KG1 (cell line): ENCODE measurements around the gene FCMR.
"Not testable (repeated sequence)": the region's sequence is repeated elsewhere in the genome, so short reads cannot be mapped to it uniquely, and the experiment has no call there.

Source experiments
- DNase-seq: peaks from one replicate; lab custom pipeline; 2025; lab: John Stamatoyannopoulos, UW

FCMR gene

DNA sequence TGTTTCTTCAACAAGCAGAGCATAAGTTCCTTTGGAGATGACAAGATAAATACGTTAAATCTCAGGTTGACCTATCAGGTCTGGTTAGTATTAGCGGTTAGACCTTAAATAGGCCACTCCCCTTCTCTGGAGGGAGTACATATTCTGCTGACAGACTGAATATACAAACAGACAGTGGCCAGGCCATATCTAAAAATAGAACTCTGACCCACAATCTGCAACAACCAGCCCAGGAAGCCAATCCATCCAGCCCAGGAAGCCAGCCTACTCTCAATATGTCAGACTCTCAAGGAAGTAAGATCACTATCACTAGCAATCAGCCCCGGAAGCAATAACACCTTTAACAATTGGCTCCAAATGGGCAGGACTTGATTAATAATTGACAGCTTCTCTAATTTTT, 49.6 kb downstream of the FCMR start:
- DNase-seq = no peak

DNA sequence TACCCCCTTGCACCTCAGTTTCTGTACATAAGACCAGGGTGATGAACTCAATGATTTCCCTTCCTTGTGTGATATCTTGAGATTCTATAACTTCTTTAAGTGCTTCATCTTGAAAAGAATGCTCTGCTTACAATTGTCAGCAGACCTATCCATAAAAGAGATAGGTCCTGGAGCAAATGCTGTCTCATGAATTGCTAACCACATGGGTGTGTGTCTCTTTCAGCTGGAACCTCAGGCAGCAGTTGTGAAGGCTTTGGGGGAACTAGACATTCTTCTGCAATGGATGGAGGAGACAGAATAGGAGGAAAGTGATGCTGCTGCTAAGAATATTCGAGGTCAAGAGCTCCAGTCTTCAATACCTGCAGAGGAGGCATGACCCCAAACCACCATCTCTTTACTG, 53.5 kb downstream of the FCMR start:
- no peak for DNase-seq

DNA sequence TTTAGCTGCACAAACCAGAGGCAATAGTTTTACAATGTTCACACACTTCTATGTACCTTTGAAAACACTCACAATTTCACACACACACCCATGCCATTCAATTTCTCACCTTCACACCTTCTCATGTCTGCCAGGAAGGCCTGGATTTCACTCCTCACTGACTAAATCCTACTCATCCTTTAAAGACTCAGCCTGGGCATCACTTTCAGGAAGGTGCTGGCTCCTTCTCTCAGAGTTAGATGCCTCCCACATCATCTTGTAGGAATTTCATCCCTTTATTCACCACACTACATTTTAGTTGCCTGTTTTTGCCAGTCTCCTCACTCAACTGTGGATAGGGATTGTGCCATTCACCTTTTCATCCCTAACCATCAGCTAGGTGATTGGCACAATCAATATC, 54.0 kb downstream of the FCMR start:
- no peak for DNase-seq

DNA sequence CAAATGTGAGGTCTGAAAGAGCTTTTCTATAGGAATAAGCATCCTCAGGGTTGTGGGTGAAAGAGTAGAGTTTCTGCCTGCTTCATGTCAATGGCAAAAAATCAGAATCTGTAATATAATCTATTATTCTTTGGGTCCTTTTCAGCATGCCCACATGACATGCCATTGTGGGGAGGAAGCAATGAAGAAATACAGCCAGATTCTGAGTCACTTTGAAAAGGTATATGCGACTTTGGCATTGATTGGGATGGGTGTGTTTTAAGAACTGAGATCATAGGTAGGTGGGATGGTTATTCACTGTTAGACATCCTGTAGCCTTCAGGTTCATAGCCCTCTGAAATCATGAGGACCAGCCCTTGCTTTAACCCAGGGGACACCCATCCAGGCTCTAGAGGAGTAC, 54.5 kb downstream of the FCMR start:
- DNase-seq = no peak

DNA sequence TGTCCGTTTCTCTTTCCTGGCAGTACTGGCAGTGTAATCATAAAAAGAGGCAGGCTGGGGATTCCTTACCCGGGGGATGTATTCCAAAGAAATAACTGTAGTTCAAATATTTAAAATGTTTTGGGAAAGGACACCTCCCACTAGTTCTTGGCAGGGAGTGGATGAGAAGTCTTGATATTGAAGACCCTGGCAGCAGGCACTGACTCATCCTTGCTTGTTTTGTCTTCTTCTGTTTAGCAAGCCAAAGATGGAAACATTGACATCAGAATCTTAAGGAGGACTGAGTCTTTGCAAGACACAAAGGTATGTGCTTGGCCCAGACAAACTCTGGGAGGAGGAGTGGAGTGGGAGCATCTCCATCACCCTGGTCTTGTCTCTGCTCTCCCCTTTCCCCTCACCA, 55.7 kb downstream of the FCMR start:
- no peak for DNase-seq

DNA sequence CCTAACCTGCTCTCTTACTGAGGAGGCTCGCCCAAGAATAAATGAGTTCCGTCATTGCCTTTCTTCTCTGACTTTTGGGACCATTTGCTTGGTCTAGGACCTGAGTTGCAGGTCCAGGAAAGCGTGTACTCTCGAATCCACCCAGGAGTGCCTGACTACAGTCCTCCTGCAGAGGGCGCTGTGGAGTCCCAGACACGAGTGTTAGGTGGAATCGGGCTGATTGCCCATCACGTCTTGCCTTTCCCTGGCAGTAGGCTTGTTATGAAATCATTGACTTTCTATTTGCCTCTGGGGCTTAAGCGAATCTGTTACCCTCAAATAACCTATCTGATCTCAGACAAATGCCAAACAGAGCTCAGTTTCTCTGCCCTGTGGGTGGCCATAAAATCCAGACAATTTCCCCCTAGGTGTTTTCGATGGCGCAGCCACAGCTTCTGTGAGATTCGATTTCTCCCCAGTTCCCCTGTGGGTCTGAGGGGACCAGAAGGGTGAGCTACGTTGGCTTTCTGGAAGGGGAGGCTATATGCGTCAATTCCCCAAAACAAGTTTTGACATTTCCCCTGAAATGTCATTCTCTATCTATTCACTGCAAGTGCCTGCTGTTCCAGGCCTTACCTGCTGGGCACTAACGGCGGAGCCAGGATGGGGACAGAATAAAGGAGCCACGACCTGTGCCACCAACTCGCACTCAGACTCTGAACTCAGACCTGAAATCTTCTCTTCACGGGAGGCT, 56.6 kb downstream of the FCMR start, which contains the start of gene IL20:
TSS of gene IL20 (plus strand) at position 685 of the 733 bp plus-strand sequence. CDS start 230 bp downstream, outside the sequence.
- DNase-seq = peak; percentile 12

DNA sequence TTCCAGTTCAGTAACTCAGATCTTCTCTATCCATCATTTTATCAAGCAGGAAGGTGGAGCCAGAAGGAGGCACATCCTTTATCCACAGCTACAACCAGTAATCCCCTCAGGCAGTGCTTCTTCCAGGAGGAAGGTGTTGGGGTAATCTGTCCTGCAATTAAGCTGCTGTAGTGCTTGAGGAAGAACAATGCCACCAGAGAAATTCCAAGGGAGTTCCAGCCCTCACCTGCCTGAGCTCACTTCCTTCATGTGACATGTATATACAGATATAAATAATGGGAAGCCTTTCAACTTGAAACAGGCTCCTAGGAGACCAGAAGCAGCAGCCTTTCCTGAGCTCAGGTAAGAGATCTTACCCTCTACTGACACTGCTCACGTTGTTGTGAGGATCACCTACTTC, 58.5 kb downstream of the FCMR start:
- no peak for DNase-seq

DNA sequence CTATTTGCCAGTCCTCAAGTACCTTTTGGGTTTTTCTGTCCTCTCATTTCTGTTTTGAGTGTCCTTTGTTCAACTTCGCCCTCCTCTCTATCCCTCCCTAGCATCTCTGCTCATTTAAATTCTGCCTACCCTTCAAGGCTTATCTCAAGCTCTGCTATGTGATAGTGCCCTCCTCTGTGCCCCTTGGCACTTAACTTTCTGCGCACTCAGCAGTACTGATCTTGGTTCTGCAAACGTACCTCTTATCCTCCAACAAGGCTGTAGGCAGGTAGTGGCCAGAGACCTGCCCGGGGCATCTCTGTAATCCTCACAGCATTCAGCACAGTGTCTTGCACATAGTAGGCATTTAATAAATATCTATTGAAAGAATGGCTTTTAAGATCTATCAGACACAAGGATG, 61.6 kb downstream of the FCMR start:
- no peak for DNase-seq

DNA sequence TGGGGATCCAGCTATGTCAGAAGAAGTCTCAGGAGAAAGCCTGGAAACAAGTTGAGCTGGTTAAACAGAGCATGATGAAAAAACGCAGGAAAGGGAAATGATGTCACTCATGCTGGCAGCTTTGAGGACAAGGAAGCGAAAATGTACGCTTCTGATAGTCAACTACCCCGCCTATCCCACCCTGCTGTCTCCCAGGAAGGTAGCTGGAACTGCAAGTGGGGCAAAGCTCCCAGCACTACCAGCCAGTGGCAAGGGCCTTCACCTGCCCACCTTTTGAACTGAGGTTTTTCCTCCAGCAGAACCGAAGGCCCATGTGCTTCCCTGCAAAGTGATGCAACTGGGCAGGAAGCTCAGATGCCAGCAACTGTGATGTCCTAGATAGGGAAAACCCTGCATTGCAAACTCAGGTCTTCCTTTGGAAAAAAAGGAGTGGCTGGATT, 62.6 kb downstream of the FCMR start:
- no peak for DNase-seq

DNA sequence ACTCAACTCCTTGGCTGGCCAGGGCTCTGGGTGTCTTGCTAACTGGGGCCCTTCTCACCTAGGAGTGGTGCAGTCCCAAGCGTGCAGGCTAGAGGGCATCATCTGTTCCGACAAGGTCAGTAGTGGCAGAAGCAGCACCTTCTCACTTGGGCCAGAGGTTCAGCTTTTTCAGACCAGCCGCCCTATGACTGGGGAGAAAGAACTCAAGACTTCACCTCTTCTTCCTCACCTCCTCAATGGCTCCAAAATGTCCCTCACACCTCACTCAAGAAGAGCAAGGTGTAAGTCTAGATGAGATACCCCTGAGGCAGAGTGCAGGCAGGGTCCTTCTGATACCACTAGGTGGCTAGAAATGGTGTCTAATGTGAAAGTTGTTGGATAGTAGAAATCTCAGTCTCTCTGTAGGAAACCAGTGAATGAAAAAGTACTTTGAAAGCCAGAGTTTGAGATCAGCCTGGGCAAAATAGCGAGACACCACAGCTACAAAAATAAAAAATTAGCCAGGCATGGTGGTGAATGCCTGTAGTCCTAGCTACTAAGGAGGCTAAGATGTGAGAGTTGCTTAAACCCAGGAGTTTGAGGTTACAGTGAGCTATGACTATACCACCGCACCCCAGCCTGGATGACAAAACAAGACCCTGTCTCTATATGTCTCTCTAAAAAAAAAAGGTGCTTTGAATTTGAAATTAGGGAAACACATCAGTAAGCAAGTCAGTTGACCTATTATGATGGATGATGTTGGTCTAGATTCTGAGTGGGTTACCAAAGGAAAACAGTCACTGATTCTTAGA, 64.9 kb downstream of the FCMR start:
- no peak for DNase-seq

DNA sequence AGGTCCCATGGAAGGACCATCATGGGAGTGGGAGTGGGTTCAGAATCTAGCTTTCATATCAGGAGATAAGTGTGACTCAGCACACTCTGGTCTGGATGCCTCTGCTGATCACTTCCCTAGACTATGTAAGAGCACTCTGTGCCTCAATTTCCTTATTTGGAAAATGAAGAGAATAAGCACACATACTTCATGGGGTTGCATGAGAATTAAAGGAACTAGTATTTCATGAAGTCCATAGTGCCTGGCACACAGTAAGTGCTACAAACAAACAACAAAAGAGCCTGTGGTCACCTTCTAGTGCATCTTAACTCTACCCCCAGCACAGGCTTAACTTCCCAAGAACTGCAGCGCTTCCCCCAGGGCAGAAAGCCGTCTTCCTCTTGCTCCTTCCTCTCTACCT, 65.9 kb downstream of the FCMR start:
- DNase-seq = no peak

DNA sequence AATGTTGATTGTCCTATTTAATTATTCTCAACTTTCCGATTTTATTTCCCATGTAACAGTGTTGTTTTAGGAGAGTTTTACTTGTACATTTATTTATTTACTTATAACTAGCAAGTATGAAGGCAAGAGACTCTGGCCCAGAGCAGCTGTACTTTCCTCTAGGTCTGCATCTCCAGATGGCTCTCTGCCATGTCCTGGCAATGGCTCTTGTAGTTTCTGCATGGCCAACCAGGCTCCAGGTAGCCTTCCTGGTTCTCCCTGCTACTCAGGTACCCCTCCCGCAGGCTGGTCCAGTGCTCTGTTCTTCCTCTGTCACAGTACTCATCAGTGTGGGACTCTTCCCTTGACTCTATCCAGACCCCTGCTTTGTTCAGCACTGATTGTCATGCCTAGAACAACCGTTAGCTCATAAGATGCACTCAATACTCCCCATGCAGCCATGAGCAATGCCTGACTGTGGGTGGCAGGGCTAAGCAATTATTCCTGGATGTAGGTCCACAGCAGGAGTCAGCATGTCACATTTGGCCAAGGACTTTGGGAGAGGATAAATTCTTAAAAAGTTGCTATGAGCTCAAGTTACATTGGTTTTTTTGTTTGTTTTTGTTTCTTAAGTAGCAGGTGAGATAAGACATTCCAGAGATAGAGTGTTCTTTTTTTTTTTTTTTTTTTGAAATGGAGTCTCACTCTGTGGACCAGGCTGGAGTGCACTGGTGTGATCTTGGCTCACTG, 67.2 kb downstream of the FCMR start:
- DNase-seq = no peak

DNA sequence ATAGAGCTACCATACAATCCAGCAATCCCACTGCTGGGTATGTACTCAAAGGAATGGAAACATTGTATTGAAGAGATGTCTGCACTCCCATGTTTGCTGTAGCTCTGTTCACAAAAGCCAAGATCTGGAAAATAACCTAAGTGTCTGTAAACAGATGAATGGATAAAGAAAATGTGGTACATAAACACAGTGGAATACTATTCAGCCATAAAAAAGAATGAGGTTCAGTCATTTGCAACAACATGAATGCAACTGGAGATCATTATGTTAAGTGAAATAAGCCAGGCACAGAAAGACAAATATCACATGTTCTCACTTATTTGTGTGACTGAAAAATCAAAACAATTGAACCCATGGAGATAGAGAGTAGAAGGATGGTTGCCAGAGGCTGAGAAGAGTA, 68.0 kb downstream of the FCMR start:
- DNase-seq = not testable (repeated sequence)
